ENCODE measurements around the gene PHKG2. TPM values are rescaled to one million over a fixed set of nuclear protein-coding genes. Genes with fewer than 3 reads are reported as not detected.

Gene PHKG2
- total RNA-seq, 1 donor from 2014 or later: 53.5 TPM

- Mint-ChIP-seq H3K27me3 (peaks cover 4% of the 10 kb centered on the region), H3K9me3 (ENCODE audit: low read depth) (no peaks in the 10 kb centered on the region), H3K36me3 (ENCODE audit: insufficient read depth) (peaks cover 10% of the 10 kb centered on the region), H3K4me1 (ENCODE audit: low read depth) (peaks cover 10% of the 10 kb centered on the region), H3K4me3 (ENCODE audit: low read depth) (peak overlapping the region; percentile 81), H3K27ac (peak overlapping the region; percentile 88)
- peak; percentile 24 for DNase-seq (ENCODE audit: low spot score, unreplicated experiment)
- no peak for TF ChIP-seq CTCF (IDR thresholded peaks at IDR 0.05; ENCODE audit: unreplicated experiment)
Measured at GRCh38 chr16:30786115-30786935, 38.1 kb downstream of the PHKG2 start.

- TF ChIP-seq CTCF (IDR thresholded peaks at IDR 0.05; ENCODE audit: unreplicated experiment): no peak
- Mint-ChIP-seq H3K4me3 (ENCODE audit: low read depth) (peak within 1 kb of the TSS; percentile 88), H3K4me1 (ENCODE audit: low read depth) (peaks cover 10% of the 10 kb centered on the region), H3K27me3 (peaks cover 10% of the 10 kb centered on the region), H3K36me3 (ENCODE audit: insufficient read depth) (peaks cover 7% of the 10 kb centered on the region), H3K27ac (peak within 1 kb of the TSS; percentile 91), H3K9me3 (ENCODE audit: low read depth) (no peaks in the 10 kb centered on the region)
- DNase-seq (ENCODE audit: low spot score, unreplicated experiment): peak; percentile 55
Measured at GRCh38 chr16:30786936-30787612, 38.8 kb downstream of the PHKG2 start, which contains the start of gene ZNF629. Gene ZNF629 (minus strand): TSS chr16:30787205. CDS start chr16:30784482, 2,723 bp downstream.

- no peaks in the 10 kb centered on the region for H3K9me3 Mint-ChIP-seq (ENCODE audit: low read depth)
- H3K36me3 Mint-ChIP-seq (ENCODE audit: insufficient read depth): peaks cover 7% of the 10 kb centered on the region
- peak overlapping the region; percentile 88 for H3K4me3 Mint-ChIP-seq (ENCODE audit: low read depth)
- DNase-seq (ENCODE audit: low spot score, unreplicated experiment): no peak
- peak overlapping the region; percentile 56 for H3K27ac Mint-ChIP-seq
- H3K27me3 Mint-ChIP-seq: peaks cover 15% of the 10 kb centered on the region
- H3K4me1 Mint-ChIP-seq (ENCODE audit: low read depth): peaks cover 14% of the 10 kb centered on the region
- TF ChIP-seq CTCF (IDR thresholded peaks at IDR 0.05; ENCODE audit: unreplicated experiment): no peak
Measured at GRCh38 chr16:30787613-30788378, 39.6 kb downstream of the PHKG2 start.

- H3K4me3 Mint-ChIP-seq (ENCODE audit: low read depth): no peak overlapping the region
- no peak overlapping the region for H3K27ac Mint-ChIP-seq
- no peaks in the 10 kb centered on the region for H3K36me3 Mint-ChIP-seq (ENCODE audit: insufficient read depth)
- H3K9me3 Mint-ChIP-seq (ENCODE audit: low read depth): no peaks in the 10 kb centered on the region
- H3K27me3 Mint-ChIP-seq: peaks cover 44% of the 10 kb centered on the region
- peaks cover 8% of the 10 kb centered on the region for H3K4me1 Mint-ChIP-seq (ENCODE audit: low read depth)
- no peak for DNase-seq (ENCODE audit: low spot score, unreplicated experiment)
- no peak for TF ChIP-seq CTCF (IDR thresholded peaks at IDR 0.05; ENCODE audit: unreplicated experiment)
Measured at GRCh38 chr16:30793508-30794069, 45.4 kb downstream of the PHKG2 start.

- Mint-ChIP-seq H3K4me3 (ENCODE audit: low read depth) (no peak overlapping the region), H3K4me1 (ENCODE audit: low read depth) (peaks cover 8% of the 10 kb centered on the region), H3K27me3 (peaks cover 44% of the 10 kb centered on the region), H3K9me3 (ENCODE audit: low read depth) (no peaks in the 10 kb centered on the region), H3K36me3 (ENCODE audit: insufficient read depth) (no peaks in the 10 kb centered on the region), H3K27ac (peak overlapping the region; percentile 53)
- DNase-seq (ENCODE audit: low spot score, unreplicated experiment): no peak
- TF ChIP-seq CTCF (IDR thresholded peaks at IDR 0.05; ENCODE audit: unreplicated experiment): no peak
Measured at GRCh38 chr16:30794634-30795033, 46.4 kb downstream of the PHKG2 start.

All from progenitor cell of endocrine pancreas (in vitro differentiated cells).